CD4-positive, alpha-beta T cell treated with Interleukin-4 for 4 hours (primary cell): Measurements from ENCODE around the gene DGKA.

Source experiments
- DNase-seq: peaks from one replicate; pipeline ENCODE4 v3.0.0-alpha.2; 2020

The DGKA gene

GRCh38 chr12:55931780-55932550 lies 1.0 kb downstream of the DGKA start:
- DNase-seq: peak; percentile 26

GRCh38 chr12:55932551-55932910 lies 1.6 kb downstream of the DGKA start:
- DNase-seq: peak; percentile 70

GRCh38 chr12:55933169-55933798 lies 2.3 kb downstream of the DGKA start:
- DNase-seq: peak; percentile 37

GRCh38 chr12:55933799-55934742 lies 3.1 kb downstream of the DGKA start:
- no peak for DNase-seq

- DNase-seq: no peak
Observed at GRCh38 chr12:55934773-55935172, 3.8 kb downstream of the DGKA start.

- peak; percentile 23 for DNase-seq
Observed at GRCh38 chr12:55935738-55936151, 4.8 kb downstream of the DGKA start.

- DNase-seq: no peak
Observed at GRCh38 chr12:55937981-55938380, 7.0 kb downstream of the DGKA start.

GRCh38 chr12:55938826-55939501 lies 8.0 kb downstream of the DGKA start:
- DNase-seq: no peak

- DNase-seq: peak; percentile 85
Observed at GRCh38 chr12:55940065-55940732, 9.2 kb downstream of the DGKA start.

GRCh38 chr12:55942055-55942454 lies 11.1 kb downstream of the DGKA start:
- DNase-seq: no peak

GRCh38 chr12:55942577-55943136 lies 11.7 kb downstream of the DGKA start:
- no peak for DNase-seq

- DNase-seq: no peak
Observed at GRCh38 chr12:55946553-55946952, 15.6 kb downstream of the DGKA start.

GRCh38 chr12:55955344-55955743 lies 24.4 kb downstream of the DGKA start:
- DNase-seq: no peak

- peak; percentile 48 for DNase-seq
Observed at GRCh38 chr12:55955800-55956508, 25.0 kb downstream of the DGKA start.

- no peak for DNase-seq
Observed at GRCh38 chr12:55957106-55957859, 26.3 kb downstream of the DGKA start.

- no peak for DNase-seq
Observed at GRCh38 chr12:55963760-55964159, 32.8 kb downstream of the DGKA start.

GRCh38 chr12:55965240-55965639 lies 34.3 kb downstream of the DGKA start:
- no peak for DNase-seq

GRCh38 chr12:55965941-55966407 lies 35.0 kb downstream of the DGKA start, which contains the start of gene PMEL:
Gene PMEL (minus strand): TSS chr12:55966042. CDS start chr12:55966011, 31 bp downstream.
- no peak for DNase-seq

- peak; percentile 77 for DNase-seq
Observed at GRCh38 chr12:55966408-55967281, 35.7 kb downstream of the DGKA start, which contains the start of gene CDK2. Gene CDK2 (plus strand): TSS chr12:55966830. CDS start chr12:55967009, 179 bp downstream.
